Ishikawa (cell line): ENCODE data around the gene ZNF492.

ENCODE experiments used
- CEBPB ChIP-seq: IDR thresholded peaks from 2 replicates; pipeline ENCODE4 v1.6.1; 2012
- CREB1 ChIP-seq: IDR thresholded peaks from 2 replicates; pipeline ENCODE4 v1.6.1; 2012; ENCODE audit warnings: low read depth
- EGR1 ChIP-seq: IDR thresholded peaks from 2 replicates; pipeline ENCODE4 v1.6.1; 2012
- EP300 ChIP-seq: IDR thresholded peaks from 2 replicates; pipeline ENCODE4 v1.6.1; 2012; ENCODE audit warnings: borderline replicate concordance
- FOXM1 ChIP-seq: IDR thresholded peaks from 2 replicates; pipeline ENCODE4 v1.6.1; 2012; ENCODE audit warnings: low read depth, borderline replicate concordance
- NFIC ChIP-seq: IDR thresholded peaks from 2 replicates; pipeline ENCODE4 v1.6.1; 2012
- RAD21 ChIP-seq: IDR thresholded peaks from 2 replicates; pipeline ENCODE4 v1.6.1; 2012; ENCODE audit warnings: low read depth
- REST ChIP-seq: IDR thresholded peaks from 2 replicates; pipeline ENCODE4 v1.6.1; 2012; ENCODE audit warnings: low read depth, mild to moderate bottlenecking
- TAF1 ChIP-seq: IDR thresholded peaks from 2 replicates; pipeline ENCODE4 v1.6.1; 2012; ENCODE audit warnings: low read depth, mild to moderate bottlenecking
- TCF12 ChIP-seq: IDR thresholded peaks from 2 replicates; pipeline ENCODE4 v1.6.1; 2012; ENCODE audit warnings: low read depth
- TEAD4 ChIP-seq: IDR thresholded peaks from 2 replicates; pipeline ENCODE4 v1.6.1; 2012
- USF1 ChIP-seq: IDR thresholded peaks from 2 replicates; pipeline ENCODE4 v1.6.1; 2012
- YY1 ChIP-seq: IDR thresholded peaks from 2 replicates; pipeline ENCODE4 v1.6.1; 2012; ENCODE audit warnings: low read depth
- ZBTB7A ChIP-seq: IDR thresholded peaks from 2 replicates; pipeline ENCODE4 v1.6.1; 2012; ENCODE audit warnings: low read depth
- TF ChIP-seq, protein P1 (sequence below): IDR thresholded peaks from 2 replicates; pipeline ENCODE4 v1.6.1; 2012

ZNF492 gene

GRCh38 chr19:22622901-22623840 lies 11.0 kb upstream of the ZNF492 start:
- TF ChIP-seq YY1 (no peak), REST (no peak), USF1 (no peak), EP300 (no peak), CREB1 (no peak), RAD21 (no peak), CEBPB (no peak), FOXM1 (no peak), TCF12 (no peak), NFIC (no peak), EGR1 (no peak), TAF1 (no peak), TEAD4 (no peak)
- TF ChIP-seq, protein P1, sequence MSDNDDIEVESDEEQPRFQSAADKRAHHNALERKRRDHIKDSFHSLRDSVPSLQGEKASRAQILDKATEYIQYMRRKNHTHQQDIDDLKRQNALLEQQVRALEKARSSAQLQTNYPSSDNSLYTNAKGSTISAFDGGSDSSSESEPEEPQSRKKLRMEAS = no peak

DNA sequence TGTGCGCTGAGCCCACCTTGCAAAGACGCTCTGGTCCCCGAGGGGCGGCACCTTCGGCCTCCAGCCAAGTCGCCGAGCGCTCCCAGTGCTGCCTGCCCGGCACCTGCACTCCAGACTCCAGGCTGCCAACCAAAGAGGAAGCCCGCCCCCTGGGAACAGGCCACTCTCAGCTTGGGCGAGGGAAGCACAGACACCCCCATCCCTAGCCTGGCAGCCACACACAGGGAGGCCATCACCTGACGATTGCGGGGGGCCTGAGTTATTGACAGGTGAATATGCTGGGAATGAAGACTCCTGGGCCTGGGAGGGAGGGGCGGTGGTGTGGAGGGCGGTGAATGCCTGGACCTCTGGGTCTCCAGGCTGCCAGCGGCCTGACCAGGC lies 10.3 kb upstream of the ZNF492 start:
- TF ChIP-seq NFIC (no peak), YY1 (no peak), ZBTB7A (no peak), REST (no peak), TAF1 (no peak), USF1 (no peak), TCF12 (no peak), CREB1 (no peak), RAD21 (no peak)
- TF ChIP-seq, protein P1 = no peak

DNA sequence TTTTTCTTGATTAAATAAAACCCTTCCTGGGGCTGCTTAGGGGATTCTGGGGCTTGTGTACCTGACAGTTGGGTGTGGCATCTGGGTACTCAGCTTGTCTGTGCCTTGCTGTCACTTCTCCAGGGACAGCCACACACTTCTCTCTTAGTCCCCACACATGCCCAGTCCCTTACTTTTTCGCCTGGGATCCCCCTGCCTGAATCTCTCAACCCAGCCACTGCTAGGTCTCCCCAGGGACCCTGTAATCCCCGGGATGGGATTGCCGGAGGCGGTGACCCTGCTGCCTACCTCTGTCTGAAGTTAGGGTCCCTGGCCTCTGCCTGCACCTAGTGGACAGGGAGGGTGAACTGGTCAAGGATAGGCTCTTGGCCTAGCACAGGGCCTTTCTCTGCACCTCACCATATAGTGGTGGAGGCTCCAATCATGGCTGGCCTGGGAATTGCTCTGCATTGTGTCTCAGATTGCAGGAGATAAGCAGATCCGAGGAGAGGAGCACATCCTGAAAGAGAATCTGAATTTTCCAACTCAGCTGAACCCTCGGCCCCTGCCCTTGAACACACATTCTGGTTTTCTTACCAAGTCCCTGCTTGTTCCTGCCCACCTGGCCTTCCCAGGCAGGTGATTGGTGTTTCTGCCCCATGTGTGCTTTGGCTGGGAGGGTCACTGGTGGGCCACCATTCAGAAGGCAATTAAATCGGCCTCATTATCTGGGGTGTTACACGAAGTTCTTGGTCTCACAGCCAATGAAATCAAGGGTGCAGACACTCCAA lies 8.7 kb upstream of the ZNF492 start:
- TF ChIP-seq TAF1 (no peak), USF1 (no peak), CREB1 (no peak), EGR1 (no peak), CEBPB (no peak), ZBTB7A (no peak), REST (no peak), RAD21 (no peak), NFIC (no peak), TCF12 (no peak), YY1 (no peak), TEAD4 (no peak)
